Stimulated activated CD4-positive, alpha-beta T cell treated with anti-CD3 and anti-CD28 coated beads, TNF-alpha, amount 100 ng/mL, for 4 hours (primary cell): ENCODE measurements around the gene HPSE.
"Not testable (repeated sequence)": the region's sequence is repeated elsewhere in the genome, so short reads cannot be mapped to it uniquely, and the experiment has no call there.

Experiments used
- DNase-seq, 3 experiments: peaks; one replicate each; pipeline ENCODE4 v3.0.0-alpha.2; 2020; ENCODE audit warnings: low read depth in 3 of 3

Gene HPSE

DNA sequence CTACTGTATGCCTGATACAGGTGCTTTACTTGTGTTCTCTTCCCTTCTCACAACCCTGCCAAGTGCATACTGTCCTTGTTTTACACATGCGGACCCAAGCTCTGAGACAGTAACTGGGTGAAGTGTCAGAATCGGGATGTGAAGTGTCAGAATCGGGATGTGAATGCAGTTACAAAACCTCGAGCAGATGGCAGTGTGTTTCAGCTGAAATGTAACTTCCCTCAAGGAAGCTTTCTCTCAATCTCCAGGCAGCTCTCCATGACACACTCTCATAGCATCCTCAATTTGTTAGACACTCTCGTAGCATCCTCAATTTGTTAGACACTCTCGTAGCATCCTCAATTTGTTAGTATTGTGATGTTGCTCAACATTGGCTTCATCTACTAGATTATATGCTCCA lies 1.1 kb upstream of the HPSE start:
- DNase-seq, result no peak

- no peak for DNase-seq
Measured at GRCh38 chr4:83331956-83332355, 2.7 kb downstream of the HPSE start.

GRCh38 chr4:83329521-83330110 lies 5.0 kb downstream of the HPSE start:
- no peak for DNase-seq

DNA sequence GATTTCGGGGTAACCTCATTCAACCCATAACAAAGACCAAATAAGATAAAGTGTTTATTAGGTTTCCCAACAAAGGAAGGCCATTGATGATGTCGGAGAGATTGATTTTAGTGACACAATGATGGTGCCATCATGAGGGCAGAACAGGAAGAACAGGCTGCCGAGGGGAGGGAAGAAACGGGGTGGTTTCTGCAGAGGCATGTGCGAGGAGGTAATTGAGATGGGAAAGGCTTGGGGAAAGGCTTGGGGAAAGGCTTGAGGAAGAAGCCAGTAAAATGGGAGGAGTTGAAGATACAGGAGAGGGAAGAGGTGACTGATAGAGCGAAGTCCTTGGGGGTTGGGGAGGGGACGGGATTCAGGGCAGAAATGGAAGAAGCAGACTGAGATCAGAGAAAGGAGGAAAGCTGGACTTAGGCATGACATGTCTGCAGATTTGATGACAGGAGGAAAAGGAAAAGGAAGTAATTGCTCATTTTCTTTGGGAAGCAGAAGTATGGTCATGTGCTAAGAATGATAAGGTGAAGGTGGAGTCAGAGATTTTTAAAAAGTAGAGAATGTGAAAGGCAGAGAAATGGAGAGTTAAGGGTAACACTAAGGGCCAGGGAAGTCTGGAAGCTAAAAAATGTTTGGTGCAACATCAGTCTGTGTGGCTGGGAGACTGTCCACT lies 6.0 kb downstream of the HPSE start:
- no peak for DNase-seq

- no peak for DNase-seq
Measured at GRCh38 chr4:83326546-83326945, 8.1 kb downstream of the HPSE start.

- not testable (repeated sequence) for DNase-seq
Measured at GRCh38 chr4:83325306-83325705, 9.3 kb downstream of the HPSE start.

- DNase-seq, result no peak
Measured at GRCh38 chr4:83323136-83323535, 11.5 kb downstream of the HPSE start.

GRCh38 chr4:83320548-83320947 lies 14.1 kb downstream of the HPSE start:
- DNase-seq, result no peak

GRCh38 chr4:83318666-83319065 lies 16.0 kb downstream of the HPSE start:
- no peak for DNase-seq

DNA sequence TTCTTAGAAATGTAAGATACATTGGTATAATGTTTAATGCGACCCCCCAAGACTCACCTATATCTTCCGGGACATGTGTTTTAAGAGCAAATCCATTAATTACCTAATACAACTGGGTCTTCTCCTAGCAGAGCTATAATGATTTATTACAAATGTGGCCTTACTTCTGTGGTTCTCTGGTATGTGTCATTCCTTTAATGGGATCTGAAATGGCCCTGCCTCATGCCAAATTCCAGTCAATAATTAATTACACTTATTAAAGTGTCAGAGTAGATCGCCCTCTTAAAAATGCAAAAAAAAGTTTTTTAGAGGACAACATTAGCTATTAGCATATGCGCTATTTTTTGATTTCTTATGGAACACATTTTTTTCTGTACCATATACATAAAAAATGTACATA lies 17.0 kb downstream of the HPSE start:
- no peak for DNase-seq

- DNase-seq, result no peak
Measured at GRCh38 chr4:83316459-83317165, 18.0 kb downstream of the HPSE start.

- DNase-seq, result no peak
Measured at GRCh38 chr4:83315341-83315870, 19.2 kb downstream of the HPSE start.

DNA sequence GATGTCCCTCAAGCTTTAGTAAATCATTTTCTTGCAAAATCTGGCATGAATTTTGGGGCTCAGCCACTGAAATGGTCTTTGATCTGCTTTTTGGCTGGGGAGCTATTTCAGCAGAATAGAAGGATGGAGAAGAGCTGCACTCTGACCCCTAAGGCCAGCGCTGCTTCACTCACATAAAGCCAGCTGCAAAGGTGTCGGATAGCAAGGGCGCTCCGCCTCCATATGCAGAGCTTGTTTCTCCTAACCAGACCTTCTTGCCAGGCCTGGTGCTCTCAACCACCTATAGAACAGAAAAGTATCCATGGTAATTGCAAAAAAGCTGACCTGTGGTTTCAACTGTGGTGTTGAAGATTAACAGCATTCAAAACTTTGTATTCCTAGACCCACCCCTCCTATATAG lies 26.0 kb downstream of the HPSE start:
- DNase-seq, result no peak

GRCh38 chr4:83307920-83308319 lies 26.7 kb downstream of the HPSE start:
- DNase-seq, result no peak

DNA sequence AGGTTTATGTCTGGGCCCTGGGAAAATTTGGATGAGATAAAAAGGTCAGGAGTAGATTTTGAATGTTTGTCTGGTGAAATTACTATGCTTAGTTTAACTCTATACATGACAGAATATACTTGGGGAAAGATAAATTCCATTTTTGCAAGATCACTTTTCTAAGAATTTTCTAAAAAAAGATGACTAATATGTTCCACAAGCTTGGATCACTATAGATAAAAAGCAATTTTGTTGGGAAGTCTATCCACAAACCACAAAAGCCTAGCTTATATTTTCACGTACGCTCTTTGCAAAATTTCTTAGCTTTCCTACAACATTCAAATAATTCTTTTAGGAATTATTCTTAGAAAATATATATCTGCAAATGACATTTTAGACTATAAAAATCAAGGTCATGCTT lies 29.5 kb downstream of the HPSE start:
- DNase-seq, result no peak

DNA sequence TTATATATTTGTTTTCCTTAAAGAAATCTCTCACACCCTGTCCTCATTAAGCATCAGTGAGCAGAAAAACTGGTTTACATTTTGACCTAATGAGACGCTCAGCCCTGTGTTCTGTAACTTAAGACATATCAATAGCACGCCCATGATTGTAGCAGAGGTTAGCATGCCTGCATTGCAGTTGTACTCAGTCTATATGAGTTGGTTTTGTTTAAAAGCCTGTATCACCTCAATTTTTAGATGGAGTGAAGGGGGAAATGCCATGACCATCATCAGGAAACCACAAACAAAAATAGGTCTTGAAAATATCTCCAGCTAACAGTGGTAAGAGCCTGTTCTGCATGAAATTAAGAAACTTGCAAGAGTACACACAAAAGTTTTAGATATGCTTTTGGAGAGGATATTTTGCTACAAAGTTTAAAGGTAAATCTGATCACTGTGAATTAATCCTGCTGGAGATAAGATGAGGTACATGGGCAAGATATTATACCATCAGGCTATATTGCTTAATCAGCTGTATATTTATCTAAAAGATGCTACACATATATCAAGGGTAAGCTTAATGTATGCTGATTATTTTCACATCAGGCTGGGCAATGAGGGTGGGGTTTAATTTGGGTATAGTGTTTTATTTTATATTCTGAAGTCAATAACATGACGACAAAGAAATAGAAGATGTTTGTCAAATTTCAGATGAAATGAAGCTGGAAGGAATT lies 36.9 kb downstream of the HPSE start:
- DNase-seq, result no peak

DNA sequence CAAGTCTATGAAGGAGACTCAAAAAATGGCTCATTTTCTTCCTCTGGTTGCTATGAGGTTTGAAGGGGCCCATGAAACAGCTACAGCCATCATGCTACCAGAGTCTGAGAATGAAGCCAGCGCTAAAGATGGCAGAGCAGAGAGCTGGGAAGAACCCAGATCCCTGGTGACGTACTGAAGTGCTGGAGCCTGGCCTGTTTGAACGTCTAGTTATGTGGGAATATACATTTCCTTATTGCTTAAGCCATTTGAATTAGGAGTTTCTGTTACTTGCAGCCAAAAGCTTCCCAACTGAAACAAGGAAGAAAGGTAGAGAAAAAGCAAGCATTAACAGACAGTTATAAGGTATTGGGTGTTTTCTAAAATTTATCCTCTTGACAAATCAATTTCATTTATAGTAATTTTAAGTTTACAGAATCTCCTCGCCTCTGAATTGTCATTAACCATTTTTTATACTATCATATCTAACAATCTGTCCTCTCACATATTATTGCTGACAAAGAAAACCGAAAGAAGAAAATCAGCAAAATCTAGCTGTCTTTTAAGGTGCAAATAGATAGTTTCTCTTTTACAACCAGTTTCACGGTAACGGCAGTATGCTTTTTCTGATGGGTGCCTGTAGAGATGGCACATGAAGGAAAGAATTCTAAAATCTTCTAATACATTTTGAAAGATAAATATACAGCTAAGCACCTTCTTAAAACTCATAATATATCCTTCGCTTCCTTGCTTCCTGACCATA lies 41.2 kb downstream of the HPSE start:
- no peak for DNase-seq

DNA sequence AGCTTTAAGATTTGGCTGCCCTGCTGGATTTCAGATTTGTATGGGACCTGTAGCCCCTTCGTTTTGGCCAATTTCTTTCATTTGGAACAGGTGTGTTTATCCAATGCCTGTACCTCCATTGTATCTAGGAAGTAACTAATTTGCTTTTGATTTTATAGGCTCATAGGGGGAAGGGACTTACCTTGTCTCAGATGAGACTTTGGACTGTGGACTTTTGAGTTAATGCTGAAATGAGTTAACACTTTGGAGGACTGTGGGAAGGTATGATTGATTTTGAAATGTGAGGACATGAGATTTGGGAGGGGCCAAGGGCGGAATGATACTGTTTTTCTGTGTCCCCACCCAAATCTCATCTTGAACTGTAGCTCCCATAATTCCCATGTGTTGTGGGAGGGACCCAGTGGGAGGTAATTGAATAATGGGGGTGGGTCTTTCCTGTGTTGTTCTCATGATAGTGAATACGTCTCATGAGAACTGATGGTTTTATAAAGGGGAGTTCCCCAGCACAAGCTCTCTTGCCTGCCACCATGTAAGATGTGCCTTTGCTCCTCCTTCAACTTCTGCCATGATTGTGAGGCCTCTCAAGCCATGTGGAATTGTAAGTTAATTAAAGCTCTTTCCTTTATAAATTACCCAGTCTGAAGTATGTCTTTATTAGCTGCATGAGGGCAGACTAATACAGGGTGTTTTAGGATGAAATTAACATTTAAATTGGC lies 44.4 kb downstream of the HPSE start:
- not testable (repeated sequence) for DNase-seq

GRCh38 chr4:83288381-83288780 lies 46.3 kb downstream of the HPSE start:
- DNase-seq, result not testable (repeated sequence)

- no peak for DNase-seq
Measured at GRCh38 chr4:83285055-83285407, 49.6 kb downstream of the HPSE start.
